ENCODE data around the gene SARNP.

- no peak for TF ChIP-seq POLR2A (IDR thresholded peaks at IDR 0.05)
- no peak for TF ChIP-seq CTCF (IDR thresholded peaks at IDR 0.05)
Measured at GRCh38 chr12:55757701-55758100, 59.8 kb downstream of the SARNP start.
